Loucy (cell line): ENCODE results near the gene AGGF1.

ENCODE experiments used
- CTCF ChIP-seq: fragments of 200-600 bp; sonication (generic); conservative IDR thresholded peaks from 2 replicates; pipeline ENCODE4 v1.5.1; 2014; ENCODE audit warnings: mild to moderate bottlenecking, antibody characterized with exemption, low read length
- EZH2phosphoT487 ChIP-seq: fragments of 200-600 bp; IDR thresholded peaks from 2 replicates; pipeline ENCODE4 v1.6.1; 2018; ENCODE audit warnings: antibody characterized with exemption, mild to moderate bottlenecking, moderate library complexity, borderline replicate concordance

GRCh38 chr5:77101298-77101697 is 71.1 kb downstream of the AGGF1 start:
- no peak for TF ChIP-seq EZH2phosphoT487
- no peak for TF ChIP-seq CTCF
